Sigmoid colon (tissue), 4 donors: ENCODE results near the gene DPCD.

ENCODE experiments used
- CTCF ChIP-seq, 4 experiments: fragments of 450-650 bp in 3 of 4; fragments of 200-600 bp in 1 of 4; IDR thresholded peaks; one replicate each; pipeline ENCODE4 v1.5.1; 2016 to 2019; ENCODE audit warnings: antibody characterized with exemption in 4 of 4, mild to moderate bottlenecking in 3 of 4, moderate library complexity in 2 of 4
- EP300 ChIP-seq, 4 donors: sonication (generic); formaldehyde crosslinking; IDR thresholded peaks; one replicate each; pipeline ENCODE4 v1.6.1; 2017; ENCODE audit warnings: antibody characterized with exemption in 4 of 4
- POLR2A ChIP-seq, 2 donors: fragments of 450-650 bp; IDR thresholded peaks; one replicate each; pipeline ENCODE4 v1.6.1; 2016; ENCODE audit warnings: antibody characterized with exemption in 2 of 2, mild to moderate bottlenecking in 2 of 2, moderate library complexity in 2 of 2
- POLR2AphosphoS5 ChIP-seq, 4 donors: sonication (generic); formaldehyde crosslinking; IDR thresholded peaks; one replicate each; pipeline ENCODE4 v1.6.1; 2017; ENCODE audit warnings: antibody characterized with exemption in 4 of 4

- TF ChIP-seq CTCF (IDR thresholded peaks at IDR 0.05) = no peak
- TF ChIP-seq POLR2A (IDR thresholded peaks at IDR 0.05) = no peak
- no peak for TF ChIP-seq POLR2AphosphoS5 (IDR thresholded peaks at IDR 0.05)
- TF ChIP-seq EP300 (IDR thresholded peaks at IDR 0.05) = no peak
Measured at GRCh38 chr10:101565936-101566332, 22.2 kb upstream of the DPCD start.
